Measurements from ENCODE around the gene EXOC2.

EXOC2 gene

GRCh38 chr6:452301-453067, 240.5 kb downstream of the EXOC2 start:
- TF ChIP-seq CTCF (IDR thresholded peaks at IDR 0.05; ENCODE audit: low read depth, low read length) = no peak
- H3K4me3 ChIP-seq (ENCODE audit: low read depth, low read length) = no peak overlapping the region

DNA sequence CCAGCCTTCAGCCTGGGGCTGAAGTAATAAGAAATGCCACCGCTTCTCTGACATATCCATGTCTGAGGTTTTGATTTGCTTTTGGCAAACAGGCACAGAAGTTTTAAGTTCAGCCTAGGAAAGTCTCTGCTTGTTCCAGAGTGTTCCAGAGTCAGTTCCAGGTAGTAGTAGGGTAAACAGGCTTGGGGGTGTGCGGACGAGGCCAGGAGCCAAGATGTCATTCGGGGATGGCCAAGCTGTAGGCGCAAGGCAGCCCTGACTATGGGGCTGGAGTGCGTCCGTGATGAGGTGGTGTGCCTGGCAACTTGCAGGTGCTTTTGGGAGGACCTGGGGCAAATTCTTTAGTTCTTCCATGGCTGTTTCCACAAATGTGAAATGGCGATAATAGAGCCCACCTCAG, 241.1 kb downstream of the EXOC2 start:
- no peak for TF ChIP-seq CTCF (IDR thresholded peaks at IDR 0.05; ENCODE audit: low read depth, low read length)
- H3K4me3 ChIP-seq (ENCODE audit: low read depth, low read length) = no peak overlapping the region

DNA sequence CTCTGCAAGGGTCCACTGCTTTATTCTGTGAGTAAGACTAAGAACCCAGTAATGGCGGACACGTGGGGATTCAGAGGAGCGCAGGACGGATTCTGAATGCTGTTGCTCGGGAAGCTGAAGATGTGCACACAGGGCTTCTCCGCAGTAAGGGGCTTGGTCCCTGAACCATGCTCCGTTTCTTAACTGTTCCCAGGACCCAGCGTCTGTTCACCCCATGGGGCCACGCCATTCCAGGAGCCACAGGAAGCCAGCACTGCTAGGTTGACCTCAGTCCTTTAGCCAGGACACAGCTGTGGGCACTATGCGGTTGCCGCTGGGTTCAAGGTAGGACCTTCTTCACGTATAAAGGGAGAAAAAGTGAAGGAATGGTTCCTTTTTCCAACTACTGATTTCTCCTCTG, 241.6 kb downstream of the EXOC2 start:
- TF ChIP-seq CTCF (IDR thresholded peaks at IDR 0.05; ENCODE audit: low read depth, low read length) = no peak
- H3K4me3 ChIP-seq (ENCODE audit: low read depth, low read length) = no peak overlapping the region

- TF ChIP-seq CTCF (IDR thresholded peaks at IDR 0.05; ENCODE audit: low read depth, low read length) = no peak
These were observed 243.2 kb downstream of the EXOC2 start for GRCh38 chr6:449486-450419.

DNA sequence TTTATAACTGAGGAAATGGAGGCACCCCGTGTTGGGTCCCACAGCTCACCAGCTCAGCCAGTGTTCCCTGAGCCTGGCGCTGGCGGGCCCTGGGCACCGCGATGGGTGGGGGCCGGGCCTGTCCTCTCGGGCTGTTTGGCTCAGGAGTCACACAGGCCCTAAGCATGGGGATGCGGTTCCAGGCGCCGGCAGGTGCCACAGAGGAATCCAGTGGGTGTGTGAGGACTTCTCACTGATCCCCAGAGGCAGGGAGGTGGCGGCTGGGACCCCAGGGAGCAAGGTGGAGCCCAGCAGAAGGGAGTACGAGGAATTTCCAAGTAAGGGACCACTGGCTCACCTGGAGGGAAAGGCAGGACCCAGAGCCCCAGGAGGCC, 243.9 kb downstream of the EXOC2 start:
- TF ChIP-seq CTCF (IDR thresholded peaks at IDR 0.05; ENCODE audit: low read depth, low read length) = no peak

More at GRCh38 chr6:449486-450419, 243.2 kb downstream of the EXOC2 start:
- H3K4me3 ChIP-seq (ENCODE audit: low read depth, low read length) = no peak overlapping the region

DNA sequence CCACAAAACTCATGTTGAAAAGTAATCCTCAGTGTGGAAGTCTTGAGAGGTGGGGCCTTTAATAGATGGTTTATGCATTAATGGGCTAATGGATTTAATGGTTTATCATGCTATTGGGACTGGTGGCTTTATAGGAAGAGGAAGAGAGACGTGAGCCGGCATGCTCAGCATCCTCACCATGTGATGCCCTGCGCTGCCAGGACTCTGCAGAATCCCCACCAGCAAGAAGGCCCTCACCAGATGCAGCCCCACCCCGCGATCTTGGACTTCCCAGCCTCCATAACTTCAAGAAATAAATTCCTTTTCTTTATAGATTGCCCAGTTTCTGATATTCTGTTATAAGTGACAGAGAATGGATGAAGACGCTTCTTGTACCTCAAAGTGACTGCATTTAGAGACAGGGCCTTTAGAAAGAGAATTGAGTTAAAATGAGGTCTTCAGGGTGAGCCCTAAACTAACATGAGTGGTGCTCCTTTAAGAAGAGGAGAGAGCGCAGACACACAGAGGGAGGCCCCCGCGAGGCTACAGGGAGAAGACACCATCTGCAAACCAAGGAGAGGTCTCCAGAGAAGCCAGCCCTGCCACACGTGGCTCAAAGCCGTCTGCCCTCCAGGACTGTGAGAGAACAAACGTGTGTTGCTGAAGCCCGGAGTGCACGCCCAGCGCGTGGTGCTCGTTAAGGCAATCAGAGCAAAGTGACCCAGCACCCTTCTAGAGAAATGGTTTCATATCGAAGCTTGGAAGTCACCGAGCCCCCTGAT, 244.5 kb downstream of the EXOC2 start:
- no peak for TF ChIP-seq CTCF (IDR thresholded peaks at IDR 0.05; ENCODE audit: low read depth, low read length)
- H3K4me3 ChIP-seq (ENCODE audit: low read depth, low read length) = no peak overlapping the region

More for the DNA sequence above, 243.9 kb downstream of the EXOC2 start:
- H3K4me3 ChIP-seq (ENCODE audit: low read depth, low read length) = no peak overlapping the region

All from WI38 (cell line).